NCI-H524 treated with DMSO at 0.1 percent for 48 hours (cell line): ENCODE data around the gene ERBB2.

ENCODE experiments used
- DNase-seq: peaks from one replicate; lab custom pipeline; 2025; lab: John Stamatoyannopoulos, UW

The ERBB2 gene

DNA sequence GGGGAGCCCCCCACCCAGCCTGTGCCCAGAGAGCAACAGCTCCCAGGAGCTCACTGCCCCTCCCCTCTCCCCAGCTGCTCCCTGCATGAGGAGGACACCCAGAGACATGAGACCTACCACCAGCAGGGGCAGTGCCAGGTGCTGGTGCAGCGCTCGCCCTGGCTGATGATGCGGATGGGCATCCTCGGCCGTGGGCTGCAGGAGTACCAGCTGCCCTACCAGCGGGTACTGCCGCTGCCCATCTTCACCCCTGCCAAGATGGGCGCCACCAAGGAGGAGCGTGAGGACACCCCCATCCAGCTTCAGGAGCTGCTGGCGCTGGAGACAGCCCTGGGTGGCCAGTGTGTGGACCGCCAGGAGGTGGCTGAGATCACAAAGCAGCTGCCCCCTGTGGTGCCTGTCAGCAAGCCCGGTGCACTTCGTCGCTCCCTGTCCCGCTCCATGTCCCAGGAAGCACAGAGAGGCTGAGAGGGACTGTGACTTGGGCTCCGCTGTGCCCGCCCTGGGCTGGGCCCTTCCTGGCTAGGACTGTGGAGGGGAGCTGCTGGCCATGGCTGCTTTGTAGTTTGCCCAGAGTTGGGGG lies 34.1 kb upstream of the ERBB2 start:
- no peak for DNase-seq

DNA sequence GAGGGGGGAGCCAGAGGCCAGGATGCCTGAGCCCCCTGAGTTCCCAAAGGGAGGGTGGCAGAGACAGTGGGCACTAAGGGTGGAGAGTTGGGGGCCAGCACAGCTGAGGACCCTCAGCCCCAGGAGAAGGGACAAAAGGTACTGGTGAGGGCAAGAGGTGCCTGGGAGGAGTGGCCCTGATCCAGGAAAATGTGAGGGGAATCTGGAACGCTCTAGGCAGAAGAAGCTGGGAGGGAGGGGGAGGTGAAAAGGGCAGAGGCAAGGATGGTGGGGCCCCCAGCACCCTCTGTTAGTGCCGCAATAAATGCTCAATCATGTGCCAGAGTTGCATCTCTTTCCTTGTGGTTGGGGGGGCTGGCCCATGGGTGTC lies 33.6 kb upstream of the ERBB2 start:
- DNase-seq, result no peak

DNA sequence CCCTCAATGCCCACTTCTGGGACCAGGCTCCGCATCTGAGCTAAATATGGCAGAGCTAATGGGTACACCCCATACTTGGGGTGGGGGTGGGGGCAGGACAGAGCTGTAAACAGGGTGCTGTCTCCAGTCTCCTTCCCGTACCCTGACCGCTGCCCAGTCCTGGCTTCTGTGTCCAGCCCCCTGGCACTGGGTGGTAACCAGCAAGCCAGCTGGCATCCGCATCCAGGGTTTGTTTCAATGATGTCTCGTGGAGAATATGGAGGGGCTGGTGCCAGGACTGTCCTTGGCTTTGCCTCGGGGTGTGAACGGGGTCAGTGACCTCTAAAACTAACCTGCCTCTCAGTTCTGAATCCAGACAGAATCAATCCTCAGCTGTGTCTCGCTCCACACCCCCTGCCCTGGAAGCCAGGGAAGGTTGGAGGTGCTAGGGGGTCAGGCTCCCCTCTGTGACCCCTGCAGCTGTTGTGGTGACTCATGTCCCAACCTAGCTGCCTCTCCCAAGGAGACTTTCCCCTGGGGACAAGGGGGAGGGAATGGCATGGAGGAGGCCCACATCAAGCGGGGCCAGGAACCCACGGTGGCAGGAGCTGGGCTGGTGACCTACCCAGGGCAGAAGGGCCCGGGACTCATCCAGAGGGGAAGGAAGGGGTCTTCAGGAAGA lies 33.1 kb upstream of the ERBB2 start:
- no peak for DNase-seq

DNA sequence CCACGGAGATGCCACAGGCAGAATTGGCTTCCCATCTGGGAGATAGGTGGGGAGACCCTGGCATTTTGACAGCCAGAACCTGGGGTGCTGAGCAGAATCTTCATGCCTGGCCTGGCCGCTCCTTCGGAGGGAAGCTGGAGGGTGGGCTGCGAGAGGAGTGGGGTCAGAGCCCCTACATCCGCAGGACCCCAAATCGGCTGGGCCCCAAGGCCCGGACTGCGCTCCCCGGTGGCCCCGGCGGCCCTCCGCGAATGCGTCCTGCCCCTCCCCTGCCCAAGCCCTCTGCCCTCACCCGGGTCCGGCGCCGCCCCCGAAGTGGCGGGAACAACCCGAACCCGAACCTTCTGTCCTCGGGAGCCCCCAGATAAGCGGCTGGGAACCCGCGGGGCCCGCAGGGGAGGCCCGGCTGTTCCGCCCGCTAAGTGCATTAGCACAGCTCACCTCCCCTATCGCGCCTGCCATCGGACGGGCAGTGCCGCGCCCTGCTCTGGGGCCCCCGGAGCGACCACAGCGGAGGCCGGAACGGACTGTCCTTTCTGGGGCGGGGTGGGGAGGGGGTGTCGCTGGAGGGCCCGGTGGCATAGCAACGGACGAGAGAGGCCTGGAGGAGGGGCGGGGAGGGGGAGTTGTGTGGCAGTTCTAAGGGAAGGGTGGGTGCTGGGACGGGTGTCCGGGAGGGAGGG lies 32.5 kb upstream of the ERBB2 start:
- DNase-seq, result no peak

DNA sequence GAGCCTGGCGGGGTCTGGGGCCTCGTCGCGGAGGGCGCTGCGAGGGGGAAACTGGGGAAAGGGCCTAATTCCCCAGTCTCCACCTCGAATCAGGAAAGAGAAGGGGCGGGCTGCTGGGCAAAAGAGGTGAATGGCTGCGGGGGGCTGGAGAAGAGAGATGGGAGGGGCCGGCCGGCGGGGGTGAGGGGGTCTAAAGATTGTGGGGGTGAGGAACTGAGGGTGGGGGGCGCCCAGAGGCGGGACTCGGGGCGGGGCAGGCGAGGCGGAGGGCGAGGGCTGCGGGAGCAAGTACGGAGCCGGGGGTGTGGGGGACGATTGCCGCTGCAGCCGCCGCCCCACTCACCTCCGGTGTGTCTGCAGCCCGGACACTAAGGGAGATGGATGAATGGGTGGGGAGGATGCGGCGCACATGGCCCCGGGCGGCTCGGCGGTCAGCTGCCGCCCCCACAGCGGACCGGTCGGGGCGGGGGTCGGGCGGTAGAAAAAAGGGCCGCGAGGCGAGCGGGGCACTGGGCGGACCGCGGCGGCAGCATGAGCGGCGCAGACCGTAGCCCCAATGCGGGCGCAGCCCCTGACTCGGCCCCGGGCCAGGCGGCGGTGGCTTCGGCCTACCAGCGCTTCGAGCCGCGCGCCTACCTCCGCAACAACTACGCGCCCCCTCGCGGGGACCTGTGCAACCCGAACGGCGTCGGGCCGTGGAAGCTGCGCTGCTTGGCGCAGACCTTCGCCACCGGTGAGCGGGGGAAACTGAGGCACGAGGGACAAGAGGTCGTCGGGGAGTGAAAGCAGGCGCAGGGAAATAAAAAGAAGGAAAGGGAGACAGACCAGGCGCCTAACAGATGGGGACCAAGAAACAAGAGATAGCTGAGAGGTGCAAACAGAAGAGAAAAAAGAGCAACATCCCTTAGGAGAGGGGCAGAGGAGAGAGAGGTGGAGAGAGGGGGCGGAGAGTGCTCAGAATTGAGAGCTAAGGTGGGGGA lies 31.6 kb upstream of the ERBB2 start, which contains the start of gene PNMT:
PNMT (plus strand) TSS at position 509 of the 980 bp plus-strand sequence; CDS start at position 532, 23 bp downstream.
- no peak for DNase-seq

DNA sequence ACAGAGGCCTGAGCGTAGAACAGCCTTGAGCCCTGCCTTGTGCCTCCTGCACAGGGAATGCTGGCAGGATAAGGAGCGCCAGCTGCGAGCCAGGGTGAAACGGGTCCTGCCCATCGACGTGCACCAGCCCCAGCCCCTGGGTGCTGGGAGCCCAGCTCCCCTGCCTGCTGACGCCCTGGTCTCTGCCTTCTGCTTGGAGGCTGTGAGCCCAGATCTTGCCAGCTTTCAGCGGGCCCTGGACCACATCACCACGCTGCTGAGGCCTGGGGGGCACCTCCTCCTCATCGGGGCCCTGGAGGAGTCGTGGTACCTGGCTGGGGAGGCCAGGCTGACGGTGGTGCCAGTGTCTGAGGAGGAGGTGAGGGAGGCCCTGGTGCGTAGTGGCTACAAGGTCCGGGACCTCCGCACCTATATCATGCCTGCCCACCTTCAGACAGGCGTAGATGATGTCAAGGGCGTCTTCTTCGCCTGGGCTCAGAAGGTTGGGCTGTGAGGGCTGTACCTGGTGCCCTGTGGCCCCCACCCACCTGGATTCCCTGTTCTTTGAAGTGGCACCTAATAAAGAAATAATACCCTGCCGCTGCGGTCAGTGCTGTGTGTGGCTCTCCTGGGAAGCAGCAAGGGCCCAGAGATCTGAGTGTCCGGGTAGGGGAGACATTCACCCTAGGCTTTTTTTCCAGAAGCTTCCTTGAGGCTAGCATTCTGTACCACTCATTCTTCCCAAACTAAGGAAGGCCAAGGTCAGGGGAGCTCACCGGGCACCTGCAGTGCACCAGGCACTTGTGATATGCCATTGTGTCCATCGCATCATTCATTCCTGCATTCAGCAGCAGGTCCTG lies 29.7 kb upstream of the ERBB2 start:
- no peak for DNase-seq

DNA sequence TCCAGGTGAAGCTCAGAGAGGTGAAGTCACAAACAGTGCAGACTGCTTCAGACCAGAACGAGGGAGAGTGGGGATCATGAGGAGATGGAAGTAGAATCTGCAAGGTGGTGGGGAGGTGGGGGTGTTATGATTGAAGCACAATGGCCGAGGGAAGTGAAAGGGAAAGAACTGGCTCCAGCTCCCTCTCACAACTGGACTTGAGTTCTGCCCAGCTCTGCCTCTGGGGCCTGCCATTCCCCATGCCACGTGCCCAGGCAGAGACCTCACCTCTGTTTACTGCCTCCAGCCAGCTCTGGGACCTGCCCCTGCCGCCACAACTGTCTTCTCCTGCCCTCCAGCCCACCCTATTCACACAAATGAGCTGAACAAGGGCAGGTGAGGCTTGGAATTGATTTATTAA lies 29.1 kb upstream of the ERBB2 start:
- DNase-seq, result no peak

DNA sequence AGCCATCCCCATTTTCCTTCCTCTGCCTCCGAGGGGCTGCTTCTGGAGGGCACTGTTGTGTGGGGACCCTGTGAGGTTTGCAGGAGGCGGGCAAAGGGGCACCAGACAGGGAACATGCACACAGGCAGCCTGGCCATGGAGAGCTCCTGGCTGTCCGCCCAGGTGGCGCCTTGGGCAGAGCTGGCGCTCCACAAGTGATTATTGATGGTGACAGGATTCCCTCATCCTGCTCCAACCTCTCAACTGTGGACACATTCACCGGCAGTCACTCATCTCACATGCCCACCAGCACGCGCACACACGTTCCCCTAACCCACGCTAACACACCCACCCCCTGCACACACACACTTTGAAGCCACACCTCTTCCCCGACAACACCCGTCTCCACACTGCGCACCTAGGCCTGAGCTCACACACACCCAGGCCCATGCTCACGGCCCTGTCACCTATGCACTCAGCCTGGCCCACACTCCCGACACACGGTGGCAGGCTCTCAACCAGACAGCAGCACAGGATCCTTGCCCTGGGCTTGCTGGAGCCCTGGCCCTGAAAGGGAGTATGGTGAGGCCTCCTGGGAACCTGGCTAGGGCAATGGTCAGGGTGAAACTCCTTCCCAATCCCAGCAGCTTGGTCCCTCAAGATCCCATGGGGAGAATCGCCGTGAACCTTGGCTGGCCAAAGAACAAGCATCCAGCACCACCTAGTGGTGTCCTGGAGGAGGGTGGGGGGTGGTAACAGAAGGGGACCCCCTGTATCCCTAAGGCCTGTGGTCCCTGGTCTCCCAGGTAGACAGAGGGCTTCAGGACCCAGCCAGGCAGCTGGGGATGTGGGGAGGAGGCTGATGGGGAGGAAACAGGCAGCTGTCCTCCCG lies 28.0 kb upstream of the ERBB2 start:
- peak; percentile 7 for DNase-seq

DNA sequence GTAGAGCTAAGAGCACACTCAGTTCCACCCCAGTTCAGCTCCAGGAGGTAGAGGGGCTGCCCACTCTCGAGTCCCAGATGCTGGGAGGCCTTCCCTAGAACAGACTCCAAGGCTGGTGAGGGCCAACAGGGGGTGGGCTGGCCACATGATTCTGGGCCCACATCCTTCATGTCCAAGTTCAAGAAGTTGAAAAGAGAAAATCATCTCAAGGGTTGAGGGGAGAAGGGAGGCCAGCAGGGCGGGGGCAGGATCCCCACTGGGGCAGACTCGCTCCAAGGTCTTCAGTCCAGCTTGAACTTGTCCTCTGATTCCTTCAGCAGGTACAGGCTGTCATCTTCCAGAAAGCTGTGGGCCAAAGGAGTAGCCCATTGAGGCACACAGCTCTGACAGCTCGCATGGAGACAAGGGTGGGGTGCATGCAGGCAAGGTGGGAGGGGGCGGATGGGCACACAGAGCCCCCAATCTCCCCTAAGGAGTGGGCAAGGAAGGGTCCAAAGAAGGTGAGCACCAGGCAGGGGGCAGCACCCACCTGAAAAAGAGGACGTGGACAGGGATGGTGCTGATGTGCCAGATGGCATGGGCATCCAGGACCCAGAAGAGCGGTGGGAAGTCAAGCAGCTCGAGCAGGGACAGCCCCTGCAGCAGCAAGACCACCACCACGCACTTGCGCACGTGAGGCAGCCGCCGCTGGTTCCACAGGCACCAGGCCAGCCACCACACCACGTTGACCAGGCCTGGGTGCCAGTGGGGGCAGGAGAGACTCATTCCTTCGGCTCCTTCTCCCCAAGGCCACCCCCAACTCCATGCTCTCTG lies 27.1 kb upstream of the ERBB2 start:
- no peak for DNase-seq

DNA sequence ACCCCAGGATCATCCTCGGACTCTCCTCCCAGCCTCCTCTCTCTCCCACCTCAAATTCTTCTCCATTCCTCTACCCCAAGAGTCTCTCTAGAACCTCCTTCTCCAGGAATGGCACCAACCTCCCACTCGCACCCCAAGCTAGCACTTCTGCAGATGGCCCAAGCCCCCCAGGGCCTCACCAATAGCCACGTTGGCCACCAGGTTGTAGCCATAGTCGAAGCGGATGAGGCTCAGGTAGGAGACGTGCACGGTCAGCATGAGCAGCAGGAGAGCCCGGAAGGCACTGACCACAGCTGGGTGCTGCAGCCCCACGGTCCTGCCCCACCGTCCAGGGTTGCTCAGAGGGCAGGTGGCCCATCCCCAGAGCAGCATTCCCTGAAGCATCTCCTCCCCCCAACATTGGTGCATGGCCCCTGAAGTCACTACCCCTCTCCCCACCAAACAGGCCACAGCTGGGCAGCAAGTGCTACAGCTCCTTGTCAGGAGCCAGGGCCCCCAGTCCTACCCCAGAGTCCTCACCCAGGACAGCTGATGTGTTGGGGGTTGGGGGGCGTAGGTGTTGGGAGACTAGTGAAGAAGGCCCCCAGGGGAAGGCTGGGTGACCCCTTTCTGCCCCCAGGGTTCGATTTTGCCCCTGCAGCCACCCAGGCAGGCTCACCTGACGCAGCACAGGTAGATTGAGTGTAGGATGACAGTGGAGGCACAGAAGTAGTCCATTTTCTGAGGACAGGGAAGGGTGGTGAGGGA lies 26.4 kb upstream of the ERBB2 start:
- no peak for DNase-seq

DNA sequence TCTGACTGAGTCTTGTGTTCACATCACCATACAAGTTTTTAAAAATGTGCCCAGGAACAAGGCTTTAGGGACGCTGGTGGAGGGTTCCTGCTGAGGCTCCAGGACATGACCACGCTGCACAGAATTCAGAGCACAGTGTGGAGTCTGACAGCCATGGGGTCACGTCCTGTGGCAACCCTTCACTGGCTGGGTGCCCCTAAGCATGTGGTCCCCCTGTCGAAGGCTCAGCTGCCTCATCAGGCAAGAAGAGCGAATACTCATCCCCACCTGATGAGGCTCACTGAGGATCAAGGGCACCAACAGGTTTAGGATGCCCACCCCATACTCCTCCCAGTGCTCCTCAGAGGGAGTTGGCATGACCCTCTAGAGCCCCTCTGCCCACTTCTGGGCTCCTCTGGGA lies 25.7 kb upstream of the ERBB2 start:
- no peak for DNase-seq

DNA sequence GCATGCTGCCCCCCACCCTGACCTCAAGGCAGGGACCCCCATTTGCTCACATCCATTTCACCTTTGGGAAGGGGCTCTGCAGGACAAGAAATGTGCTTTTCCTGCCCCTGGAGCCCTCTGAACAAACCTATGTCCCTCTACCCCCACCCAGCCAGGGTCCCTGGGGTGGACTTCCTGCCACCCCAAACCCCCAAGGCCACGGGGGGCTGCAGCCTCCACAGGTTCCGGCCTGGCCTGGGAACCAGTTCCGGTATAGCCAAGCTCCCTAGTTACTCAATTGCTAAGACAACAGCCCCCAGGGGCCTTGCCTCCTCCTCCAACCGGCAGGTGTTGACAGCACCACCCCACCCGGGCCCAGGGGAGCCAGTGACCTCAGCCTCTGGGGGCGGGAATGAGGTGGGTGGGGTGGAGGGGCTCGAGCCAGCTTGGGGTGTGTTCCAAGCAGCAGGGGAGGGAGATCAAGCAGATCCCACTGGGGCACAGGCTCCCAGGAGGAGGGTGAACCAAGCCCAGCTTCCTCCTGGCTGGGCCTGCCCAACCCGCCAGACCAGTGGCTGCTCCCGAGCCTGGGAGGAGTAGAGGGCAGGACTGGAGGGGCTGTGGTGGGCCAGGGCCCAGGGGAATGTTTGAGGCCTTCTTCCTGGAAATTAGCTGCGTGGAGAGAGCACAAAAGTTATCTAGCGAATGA lies 25.0 kb upstream of the ERBB2 start:
- DNase-seq, result no peak

DNA sequence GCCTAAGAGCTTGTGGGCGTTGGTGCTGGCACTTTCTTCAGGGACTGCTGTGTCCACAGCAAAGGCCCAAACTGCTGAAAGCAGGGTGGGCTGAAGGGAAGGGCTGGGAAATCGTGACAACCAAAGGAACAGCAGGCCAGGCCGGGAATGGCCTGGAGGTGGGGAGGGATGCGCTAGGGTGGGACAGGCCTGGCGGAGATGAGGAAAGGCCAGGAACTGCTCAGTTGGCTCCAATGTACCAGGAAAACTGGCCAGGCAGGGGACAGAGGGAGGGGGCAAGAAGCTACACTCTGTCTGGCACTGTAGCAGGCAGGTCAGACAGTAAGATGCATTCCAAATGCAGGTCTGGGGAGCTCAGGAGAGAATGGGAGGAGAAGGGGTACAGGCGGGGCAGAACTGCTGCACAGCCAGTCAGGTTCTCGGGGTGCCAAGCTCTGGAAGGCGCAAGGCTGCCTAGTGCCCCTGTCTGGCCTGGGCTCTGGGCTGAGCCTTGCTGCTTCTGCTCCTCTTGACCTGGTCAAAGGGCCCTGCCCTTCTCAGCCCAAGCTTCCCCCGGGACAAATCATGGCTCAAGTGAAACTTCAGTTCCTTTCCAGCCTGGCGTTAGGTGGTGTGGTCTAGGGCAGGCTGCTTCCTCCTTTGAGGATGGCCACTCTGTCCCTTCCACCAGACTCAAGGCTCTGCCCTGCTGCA lies 24.3 kb upstream of the ERBB2 start:
- no peak for DNase-seq

DNA sequence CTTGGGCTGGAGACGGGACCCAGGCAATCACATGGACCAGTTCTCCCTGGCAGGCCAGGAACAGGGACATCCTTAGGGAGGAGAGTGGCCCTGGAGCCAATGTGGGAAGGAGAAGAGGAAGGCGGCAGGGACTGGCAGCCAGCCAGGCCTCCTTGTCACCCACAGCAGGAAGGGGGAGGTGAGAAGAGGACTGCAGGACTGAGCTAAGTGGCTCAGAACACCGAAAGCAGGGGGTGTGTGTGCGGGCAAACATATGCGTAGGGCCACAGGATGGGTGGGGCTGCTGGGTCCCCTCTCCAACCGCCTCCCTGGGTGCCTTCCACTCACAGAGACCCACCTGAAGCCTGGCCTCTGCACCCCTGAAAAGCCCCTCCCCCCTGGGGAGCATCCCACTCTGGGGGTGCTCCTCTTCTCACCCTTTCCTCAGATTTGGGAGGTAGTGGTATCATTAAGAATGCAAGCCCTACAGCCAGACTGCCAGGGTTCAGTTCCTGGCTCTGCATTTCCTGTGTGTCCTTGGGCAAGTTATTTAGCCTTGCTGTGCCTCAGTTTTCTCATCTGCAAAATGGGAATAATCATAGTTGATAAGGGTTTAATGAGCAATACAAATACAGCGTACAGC lies 23.6 kb upstream of the ERBB2 start:
- peak; percentile 10 for DNase-seq

DNA sequence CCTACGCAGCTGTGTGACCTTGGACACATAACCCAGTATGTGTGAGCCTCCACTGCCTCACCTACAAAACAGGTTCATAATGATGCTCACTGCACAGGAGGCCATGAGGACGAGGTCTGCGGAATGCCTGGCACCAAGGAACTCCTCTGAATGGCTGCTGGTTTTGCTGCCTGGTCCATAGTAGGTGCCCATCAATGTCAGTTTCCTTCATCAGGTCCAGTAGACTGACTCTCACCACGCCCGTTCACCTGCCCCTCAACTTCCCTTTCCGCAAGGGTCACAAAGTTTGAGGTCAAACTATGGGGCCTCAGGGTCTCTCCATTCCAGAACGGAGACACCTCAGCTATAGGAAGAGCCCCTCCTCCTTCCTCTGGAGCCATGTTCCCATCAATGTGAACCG lies 22.8 kb upstream of the ERBB2 start:
- no peak for DNase-seq

DNA sequence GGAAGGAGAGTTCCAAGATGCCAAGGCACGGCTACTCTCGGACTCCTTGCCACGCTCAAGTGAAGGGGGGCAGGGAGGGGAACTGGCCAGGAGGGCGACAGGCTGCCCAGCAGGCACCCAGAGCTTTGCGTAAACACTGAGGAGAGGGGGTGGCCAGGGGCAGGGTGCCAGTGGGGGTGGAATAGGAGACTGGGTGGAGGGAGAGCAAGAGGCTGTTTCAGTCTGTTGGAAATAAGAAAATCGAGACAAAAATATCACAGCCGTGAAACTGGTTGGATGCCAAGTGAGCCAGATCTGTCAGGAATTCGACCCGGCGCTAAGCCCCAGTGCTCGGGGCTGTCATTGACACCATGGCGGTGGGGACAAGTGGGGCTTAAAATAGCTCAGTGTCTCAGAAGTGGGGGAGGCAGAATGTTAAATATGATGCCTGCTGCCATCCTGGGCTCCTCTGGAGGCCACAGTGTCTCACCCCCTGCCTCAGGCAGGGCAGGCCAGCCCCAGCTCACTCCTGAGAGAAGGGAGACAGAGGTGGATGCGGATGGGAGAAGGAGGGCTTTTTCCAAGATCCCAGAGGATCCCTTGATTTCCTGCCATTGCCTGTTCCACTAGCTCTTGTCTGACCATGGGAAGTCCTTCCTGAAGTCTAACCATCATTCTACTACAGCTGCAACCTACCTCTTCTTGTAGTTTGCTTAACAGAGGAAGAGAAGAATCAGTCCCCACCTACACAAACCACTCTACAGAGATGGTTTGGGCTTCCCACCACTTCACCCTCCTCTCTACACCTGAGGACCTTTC lies 22.1 kb upstream of the ERBB2 start:
- peak; percentile 72 for DNase-seq
